Activated CD8-positive, alpha-beta memory T cell treated with anti-CD3 and anti-CD28 coated beads, Interleukin-2, amount 10 ng/mL, durations not matched to agents 7 days and 5 days (primary cell): ENCODE data around the gene CD74. TPM values are rescaled to one million over a fixed set of nuclear protein-coding genes. Genes with fewer than 3 reads are reported as not detected.

Source experiments
- ATAC-seq: fragments of 150-1000 bp; cut with Tn5 transposase; one replicate; pipeline ENCODE4 v1.10.0; 2021; ENCODE audit warnings: moderate library complexity
- CTCF ChIA-PET: fragments of 350-600 bp; sonication (Branson Sonifier 250); formaldehyde crosslinking; loops from one replicate; lab custom pipeline; 2021; ENCODE audit warnings: antibody characterized with exemption; lab: Charles Lee
- DNase-seq: peaks from one replicate; pipeline ENCODE4 v3.0.0-alpha.2; 2020
- H3K27ac Mint-ChIP-seq: one replicate; pipeline ENCODE4 v1.8.0; 2021; ENCODE audit warnings: mild to moderate bottlenecking, mixed read lengths
- H3K27me3 Mint-ChIP-seq: one replicate; pipeline ENCODE4 v1.8.0; 2021; ENCODE audit warnings: mixed read lengths
- H3K36me3 Mint-ChIP-seq: one replicate; pipeline ENCODE4 v1.8.0; 2021; ENCODE audit warnings: mild to moderate bottlenecking, mixed read lengths
- H3K4me1 Mint-ChIP-seq: one replicate; pipeline ENCODE4 v1.8.0; 2021; ENCODE audit warnings: mixed read lengths
- H3K4me3 Mint-ChIP-seq: one replicate; pipeline ENCODE4 v1.8.0; 2021; ENCODE audit warnings: mild to moderate bottlenecking, moderate library complexity, mixed read lengths
- H3K9me3 Mint-ChIP-seq: one replicate; pipeline ENCODE4 v1.8.0; 2022; ENCODE audit warnings: low read depth, mixed read lengths
- total RNA-seq, 2 experiments: library from RNA; stranded (reverse); gene quantifications; one replicate each; pipeline ENCODE4 v1.2.3, GENCODE V29; 2021

The CD74 gene
- total RNA-seq, 2 experiments from 2014 or later = 1,513 to 1,561 TPM

DNA sequence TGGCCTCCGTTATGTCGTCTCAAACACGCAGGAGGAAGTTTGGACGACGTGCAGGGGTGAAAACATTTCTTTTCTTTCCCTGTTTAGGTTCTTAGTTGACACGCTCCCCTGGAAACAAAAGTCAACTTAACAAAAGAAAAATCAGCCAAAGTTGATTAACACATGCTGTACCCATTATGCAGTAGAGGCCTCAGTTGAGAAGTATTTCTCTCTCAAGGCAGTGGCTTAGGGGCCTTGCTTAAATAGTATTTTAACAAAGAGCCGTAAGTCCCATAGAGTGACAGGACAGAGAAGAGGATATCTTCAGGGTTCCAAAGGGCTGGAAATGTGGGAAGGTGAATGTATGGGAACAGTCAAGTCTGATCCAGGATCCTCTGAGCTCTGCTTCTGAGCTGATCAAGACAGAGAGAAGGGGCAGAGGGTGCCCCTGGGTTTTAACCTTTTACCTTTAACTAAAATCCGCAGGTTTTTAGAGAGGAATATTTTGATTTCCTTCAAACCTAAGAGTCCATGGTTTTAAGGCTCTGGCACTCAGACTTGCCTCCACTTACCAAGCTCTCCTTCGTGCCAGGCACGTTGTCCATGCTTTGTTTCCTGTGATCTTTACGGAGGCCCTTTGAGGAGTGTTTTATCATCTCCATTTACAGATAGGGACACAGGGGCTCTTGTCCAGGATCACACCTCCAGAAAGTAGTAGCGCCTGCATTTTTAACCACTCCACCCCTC, 629 bp upstream of the CD74 start:
- DNase-seq = no peak
- H3K9me3 Mint-ChIP-seq = no peaks in the 10 kb centered on the region
- no peaks in the 10 kb centered on the region for H3K27me3 Mint-ChIP-seq
- peak overlapping the region; percentile 99 for H3K27ac Mint-ChIP-seq
- peaks cover 33% of the 10 kb centered on the region for H3K4me1 Mint-ChIP-seq
- ATAC-seq = no peak
- CTCF ChIA-PET = interaction anchor here (0.8 to 7.8 kb wide), 4 partner anchors 14 to 413 kb away, joined by 3 to 68 read pairs (median 14); partner anchors contain the start of genes HMGXB3 and TIGD6
- peak overlapping the region; percentile 98 for H3K4me3 Mint-ChIP-seq
- peaks cover 28% of the 10 kb centered on the region for H3K36me3 Mint-ChIP-seq

DNA sequence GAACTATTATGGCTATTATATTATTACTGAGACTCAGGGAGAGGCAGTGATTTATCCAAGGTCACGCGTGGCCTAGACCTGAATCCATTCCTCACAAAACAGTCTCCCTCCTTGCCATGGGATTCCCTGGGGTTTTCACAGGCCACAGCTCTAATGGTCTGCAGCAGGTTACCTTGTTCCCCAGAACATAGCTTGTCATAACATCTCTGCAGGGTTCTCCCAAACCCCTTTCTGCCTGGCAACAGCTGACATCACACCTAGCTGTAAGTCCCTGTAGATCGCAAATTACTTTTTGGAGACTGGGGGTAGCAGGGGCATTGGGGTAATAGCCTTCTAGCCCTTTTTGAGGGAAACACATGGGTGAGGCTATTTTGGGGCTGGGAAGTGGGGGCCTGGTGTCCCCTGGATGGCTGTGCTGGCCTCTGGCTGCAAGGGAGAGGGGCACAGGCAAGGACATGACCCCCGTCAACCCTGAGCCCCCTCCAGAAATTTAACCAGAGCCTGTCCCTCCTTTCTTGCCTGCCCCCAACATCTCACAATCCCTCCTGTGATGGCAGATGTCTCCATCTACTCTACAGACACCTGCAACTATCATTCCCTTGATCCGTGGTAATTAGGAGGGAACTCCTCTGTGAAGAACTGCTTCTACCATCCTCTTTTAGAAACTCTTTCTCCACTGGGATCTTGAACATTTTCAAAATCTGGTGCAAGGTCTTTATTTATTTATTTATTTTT, 1.3 kb downstream of the CD74 start:
- Mint-ChIP-seq H3K9me3 (no peaks in the 10 kb centered on the region), H3K27me3 (no peaks in the 10 kb centered on the region)

GRCh38 chr5:150410524-150411244, 2.0 kb downstream of the CD74 start:
- Mint-ChIP-seq H3K27ac (peak overlapping the region; percentile 99), H3K4me3 (peak overlapping the region; percentile 98), H3K36me3 (peaks cover 50% of the 10 kb centered on the region), H3K27me3 (no peaks in the 10 kb centered on the region), H3K9me3 (no peaks in the 10 kb centered on the region), H3K4me1 (peaks cover 43% of the 10 kb centered on the region)
- CTCF ChIA-PET = interaction anchor here (0.9 to 7.8 kb wide), 10 partner anchors 11 to 61 kb away, joined by 3 to 68 read pairs (median 4); no protein-coding TSS in a partner anchor
- DNase-seq = peak; percentile 79
- ATAC-seq = peak; percentile 14

More for the DNA sequence above, 1.3 kb downstream of the CD74 start:
- Mint-ChIP-seq H3K27ac (peak overlapping the region; percentile 99), H3K4me3 (peak overlapping the region; percentile 98), H3K36me3 (peaks cover 44% of the 10 kb centered on the region), H3K4me1 (peaks cover 43% of the 10 kb centered on the region)
- peak; percentile 92 for DNase-seq
- CTCF ChIA-PET = interaction anchor here (1.1 to 7.8 kb wide), 8 partner anchors 11 to 61 kb away, joined by 3 to 68 read pairs (median 6); no protein-coding TSS in a partner anchor
- ATAC-seq = peak; percentile 18

- DNase-seq (peak; percentile 84), ATAC-seq (peak; percentile 25)
- peaks cover 39% of the 10 kb centered on the region for H3K4me1 Mint-ChIP-seq
- peaks cover 57% of the 10 kb centered on the region for H3K36me3 Mint-ChIP-seq
- H3K9me3 Mint-ChIP-seq = no peaks in the 10 kb centered on the region
- H3K27me3 Mint-ChIP-seq = no peaks in the 10 kb centered on the region
- H3K4me3 Mint-ChIP-seq = peak overlapping the region; percentile 98
- CTCF ChIA-PET = interaction anchor here (0.6 to 7.8 kb wide), 12 partner anchors 11 to 174 kb away, joined by 3 to 68 read pairs (median 4); no protein-coding TSS in a partner anchor
- peak overlapping the region; percentile 99 for H3K27ac Mint-ChIP-seq
Measured at GRCh38 chr5:150409638-150410523, 2.8 kb downstream of the CD74 start.

DNA sequence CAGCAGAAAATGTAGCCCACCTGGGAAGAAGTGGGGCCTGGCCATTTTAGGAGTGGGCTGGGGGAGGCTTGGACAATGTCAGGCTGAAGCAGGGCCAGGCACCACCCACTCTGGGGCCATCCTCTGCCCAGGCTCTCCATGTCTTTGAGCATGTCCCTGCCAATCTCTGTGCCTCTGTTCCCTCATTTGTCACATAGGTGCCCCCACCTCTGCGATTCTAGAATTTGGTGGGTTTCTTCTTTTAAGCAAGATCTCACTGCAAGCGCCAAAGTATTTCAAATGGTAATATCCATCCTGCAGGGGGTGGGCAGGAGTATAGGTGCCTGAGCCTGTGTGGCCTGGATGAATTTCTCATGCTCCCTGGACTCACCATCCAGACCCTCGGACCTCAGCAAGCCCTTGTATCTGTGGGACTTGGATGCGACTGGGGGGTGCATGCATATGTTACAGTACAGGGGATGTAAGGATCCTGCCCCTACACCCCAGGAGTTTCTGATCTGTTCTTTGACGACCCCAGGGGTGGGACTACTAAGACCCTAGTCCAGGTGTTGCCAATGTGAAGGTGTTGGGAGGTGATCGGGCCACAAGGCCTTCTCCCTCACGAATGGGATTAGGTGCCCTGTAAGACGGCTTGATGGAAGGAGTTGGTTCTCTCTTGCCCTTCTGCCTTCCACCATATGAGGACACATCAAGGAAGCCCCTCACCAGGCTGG, 4.3 kb downstream of the CD74 start:
- peak overlapping the region; percentile 98 for H3K4me3 Mint-ChIP-seq
- DNase-seq = no peak
- peaks cover 32% of the 10 kb centered on the region for H3K4me1 Mint-ChIP-seq
- H3K27me3 Mint-ChIP-seq = no peaks in the 10 kb centered on the region
- no peaks in the 10 kb centered on the region for H3K9me3 Mint-ChIP-seq
- ATAC-seq = no peak
- peak overlapping the region; percentile 99 for H3K27ac Mint-ChIP-seq
- H3K36me3 Mint-ChIP-seq = peaks cover 63% of the 10 kb centered on the region
- CTCF ChIA-PET = interaction anchor here (1.1 to 5.9 kb wide), 2 partner anchors 28 to 42 kb away, joined by 5 to 20 read pairs; no protein-coding TSS in a partner anchor

GRCh38 chr5:150407096-150407720, 5.5 kb downstream of the CD74 start:
- Mint-ChIP-seq H3K4me1 (peaks cover 26% of the 10 kb centered on the region), H3K4me3 (no peak overlapping the region), H3K27ac (peak overlapping the region; percentile 99), H3K9me3 (no peaks in the 10 kb centered on the region), H3K36me3 (peaks cover 63% of the 10 kb centered on the region), H3K27me3 (no peaks in the 10 kb centered on the region)
- ATAC-seq (no peak), DNase-seq (no peak)
- CTCF ChIA-PET = interaction anchor here (1.0 to 1.7 kb wide), 2 partner anchors 9 to 31 kb away, joined by 3 read pairs; no protein-coding TSS in a partner anchor

GRCh38 chr5:150406723-150407095, 6.0 kb downstream of the CD74 start:
- DNase-seq (no peak), ATAC-seq (no peak)
- CTCF ChIA-PET = interaction anchor here (1.0 to 1.7 kb wide), 3 partner anchors 9 to 31 kb away, joined by 3 read pairs; no protein-coding TSS in a partner anchor
- peaks cover 27% of the 10 kb centered on the region for H3K4me1 Mint-ChIP-seq
- peaks cover 66% of the 10 kb centered on the region for H3K36me3 Mint-ChIP-seq
- H3K4me3 Mint-ChIP-seq = no peak overlapping the region
- peak overlapping the region; percentile 28 for H3K27ac Mint-ChIP-seq
- no peaks in the 10 kb centered on the region for H3K9me3 Mint-ChIP-seq
- no peaks in the 10 kb centered on the region for H3K27me3 Mint-ChIP-seq

DNA sequence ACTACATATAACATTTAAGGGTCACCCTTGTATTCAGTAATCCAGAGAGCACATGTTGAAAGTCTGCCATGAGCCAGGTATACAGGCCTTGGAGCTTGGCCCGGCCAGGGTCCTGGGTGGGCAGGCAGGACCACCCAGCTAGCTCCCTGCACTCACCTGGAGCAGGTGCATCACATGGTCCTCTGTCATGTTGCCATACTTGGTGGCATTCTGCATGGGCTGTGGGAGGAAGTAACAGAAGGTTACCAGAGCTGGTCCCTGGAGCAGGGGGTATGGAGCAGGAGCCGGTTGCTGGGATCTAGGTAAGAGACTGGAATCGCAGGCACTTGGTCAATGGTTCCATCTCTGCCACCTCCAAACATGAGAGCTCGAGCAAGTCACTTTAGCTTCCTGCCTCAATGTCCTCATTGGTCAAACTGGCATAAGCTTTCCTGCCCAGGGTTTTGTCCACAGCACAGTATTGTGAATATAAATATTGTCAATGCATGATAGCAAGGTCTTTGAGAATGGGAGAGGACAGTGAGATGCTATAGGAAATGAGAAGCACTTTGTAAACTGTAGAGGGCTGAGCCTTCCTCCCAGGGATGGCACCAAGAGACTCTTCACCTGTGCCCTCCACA, 6.5 kb downstream of the CD74 start:
- no peaks in the 10 kb centered on the region for H3K27me3 Mint-ChIP-seq
- H3K36me3 Mint-ChIP-seq = peaks cover 67% of the 10 kb centered on the region
- ATAC-seq (no peak), DNase-seq (no peak)
- H3K9me3 Mint-ChIP-seq = no peaks in the 10 kb centered on the region
- CTCF ChIA-PET = interaction anchor here (1.0 to 1.7 kb wide), 3 partner anchors 8 to 32 kb away, joined by 3 read pairs; no protein-coding TSS in a partner anchor
- H3K4me3 Mint-ChIP-seq = no peak overlapping the region
- H3K27ac Mint-ChIP-seq = peak overlapping the region; percentile 14
- peaks cover 31% of the 10 kb centered on the region for H3K4me1 Mint-ChIP-seq

- H3K27me3 Mint-ChIP-seq = no peaks in the 10 kb centered on the region
- H3K4me1 Mint-ChIP-seq = peaks cover 35% of the 10 kb centered on the region
- DNase-seq (no peak), ATAC-seq (no peak)
- no peaks in the 10 kb centered on the region for H3K9me3 Mint-ChIP-seq
- H3K27ac Mint-ChIP-seq = no peak overlapping the region
- CTCF ChIA-PET = interaction anchor here (1.4 to 1.7 kb wide), 2 partner anchors 8 to 33 kb away, joined by 3 read pairs; no protein-coding TSS in a partner anchor
- peaks cover 65% of the 10 kb centered on the region for H3K36me3 Mint-ChIP-seq
- H3K4me3 Mint-ChIP-seq = no peak overlapping the region
Measured at GRCh38 chr5:150404941-150405816, 7.5 kb downstream of the CD74 start.

DNA sequence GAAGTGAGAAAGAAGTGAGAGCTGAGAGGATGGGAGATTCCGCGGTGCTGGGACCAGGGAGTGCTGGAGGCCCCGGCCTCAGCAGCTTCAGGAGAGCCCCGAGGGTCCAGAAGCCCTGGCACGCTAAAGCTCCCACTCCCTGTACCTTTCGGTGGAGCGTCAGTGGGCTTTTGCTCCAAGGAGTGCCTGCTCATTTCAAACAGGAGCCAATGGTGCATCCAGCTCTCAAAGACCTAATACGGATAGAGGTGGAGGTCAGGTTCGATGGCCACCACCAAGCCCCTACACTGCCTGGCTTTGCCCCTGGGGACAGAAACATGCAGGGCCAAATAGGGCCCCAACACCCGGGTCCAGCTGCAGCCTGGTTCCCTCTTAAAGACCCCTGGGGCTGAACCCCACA, 8.2 kb downstream of the CD74 start:
- Mint-ChIP-seq H3K4me3 (no peak overlapping the region), H3K27me3 (no peaks in the 10 kb centered on the region), H3K36me3 (peaks cover 65% of the 10 kb centered on the region), H3K9me3 (no peaks in the 10 kb centered on the region), H3K4me1 (peaks cover 37% of the 10 kb centered on the region), H3K27ac (no peak overlapping the region)
- DNase-seq (no peak), ATAC-seq (no peak)
- CTCF ChIA-PET = interaction anchor here (1.3 kb wide), 1 partner anchor 32 kb away, joined by 3 read pairs; no protein-coding TSS in a partner anchor
